HUDEP-2 (cell line): Measurements from ENCODE around the gene MKRN2OS.
"Not testable (repeated sequence)": the region's sequence is repeated elsewhere in the genome, so short reads cannot be mapped to it uniquely, and the experiment has no call there.

ENCODE experiments used
- DNase-seq, 76 experiments: peaks; one replicate each; lab custom pipeline; 2025; ENCODE audit not compliant: unreplicated experiment in 76 of 76; lab: John Stamatoyannopoulos, UW

The MKRN2OS gene

GRCh38 chr3:12562451-12562850 is 17.2 kb upstream of the MKRN2OS start:
- DNase-seq = no peak

- DNase-seq = no peak
Measured at GRCh38 chr3:12561397-12561796, 16.1 kb upstream of the MKRN2OS start.

- DNase-seq = no peak
Measured at GRCh38 chr3:12560505-12561190, 15.3 kb upstream of the MKRN2OS start.

- DNase-seq = no peak
Measured at GRCh38 chr3:12559520-12559919, 14.2 kb upstream of the MKRN2OS start.

GRCh38 chr3:12558706-12559105 is 13.4 kb upstream of the MKRN2OS start:
- DNase-seq = no peak

- peak in 8 of 76 experiments; percentile 8 to 50 (median 18) for DNase-seq
Measured at GRCh38 chr3:12557473-12558100, 12.3 kb upstream of the MKRN2OS start.

- DNase-seq = peak in 75 of 76 experiments; percentile 29 to 90 (median 76)
Measured at GRCh38 chr3:12556690-12557472, 11.6 kb upstream of the MKRN2OS start, which contains the start of gene MKRN2. Gene MKRN2, plus strand, starts transcription at chr3:12557087. Its CDS starts 64 bp downstream, at chr3:12557151.

GRCh38 chr3:12556314-12556689 is 11.0 kb upstream of the MKRN2OS start:
- peak in 2 of 76 experiments; percentile 21 to 33 for DNase-seq

GRCh38 chr3:12553921-12554391 is 8.7 kb upstream of the MKRN2OS start:
- DNase-seq = peak in 56 of 76 experiments; percentile 6 to 62 (median 30)

GRCh38 chr3:12549971-12550760 is 4.9 kb upstream of the MKRN2OS start:
- no peak for DNase-seq

- no peak for DNase-seq
Measured at GRCh38 chr3:12544652-12545472, 437 bp downstream of the MKRN2OS start.

GRCh38 chr3:12543497-12543896 is 1.8 kb downstream of the MKRN2OS start:
- DNase-seq = not testable (repeated sequence)

GRCh38 chr3:12541625-12542024 is 3.7 kb downstream of the MKRN2OS start:
- DNase-seq = no peak

- DNase-seq = no peak
Measured at GRCh38 chr3:12536423-12536822, 8.9 kb downstream of the MKRN2OS start.

GRCh38 chr3:12532182-12532581 is 13.1 kb downstream of the MKRN2OS start:
- DNase-seq = no peak

GRCh38 chr3:12527757-12528143 is 17.5 kb downstream of the MKRN2OS start:
- no peak for DNase-seq

- no peak for DNase-seq
Measured at GRCh38 chr3:12522721-12523120, 22.6 kb downstream of the MKRN2OS start.

- DNase-seq = no peak
Measured at GRCh38 chr3:12521010-12521409, 24.3 kb downstream of the MKRN2OS start.

GRCh38 chr3:12518261-12519028 is 26.9 kb downstream of the MKRN2OS start:
- no peak for DNase-seq
